ENCODE data around the gene CYP39A1. TPM values are rescaled to one million over a fixed set of nuclear protein-coding genes. Genes with fewer than 3 reads are reported as not detected.

Gene CYP39A1
- total and polyA plus RNA-seq, 2 of the 13 experiments (the other 11 are each of a cell fraction or from before 2014, with no cell fraction given) = 0.13 TPM; not detected in 1

DNA sequence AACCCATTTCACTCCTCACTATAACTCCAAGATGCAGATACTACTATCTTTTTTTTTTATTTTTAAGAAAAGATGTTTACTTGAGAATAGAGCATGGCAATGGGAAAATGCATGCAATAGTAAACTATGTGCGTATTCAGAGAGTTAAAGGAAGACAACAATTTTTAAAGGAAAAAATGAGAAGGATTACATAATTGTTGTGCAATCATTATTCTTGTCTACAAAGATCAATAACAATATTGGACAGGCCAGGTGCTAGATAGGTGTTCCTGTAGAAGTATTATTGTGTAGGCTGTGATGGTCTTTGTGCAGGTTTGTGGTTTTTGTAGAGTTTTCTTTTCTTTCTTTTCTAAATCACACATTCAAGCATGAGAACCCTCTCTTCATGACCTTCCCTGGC lies 20.6 kb downstream of the CYP39A1 start:
- Histone ChIP-seq H3K27ac (ENCODE audit: extremely low read length, insufficient read depth, low read length) (no peak overlapping the region), H2AFZ (ENCODE audit: low read length) (no peak overlapping the region), H4K20me1 (ENCODE audit: insufficient read depth, low read length) (no peaks in the 10 kb centered on the region), H3K9me3 (ENCODE audit: low read length) (no peaks in the 10 kb centered on the region), H3K79me2 (ENCODE audit: insufficient read depth, low read length) (no peaks in the 10 kb centered on the region), H3K4me3 (replicated peaks in 1 of 3; ENCODE audit: insufficient read depth in 1 of 3, low read depth in 2 of 3, low read length in 3 of 3) (no peak overlapping the region), H3K27me3 (ENCODE audit: control insufficient read depth in 1 of 2, insufficient read depth in 2 of 2, low read length in 2 of 2) (no peaks in the 10 kb centered on the region), H3K9ac (ENCODE audit: insufficient read depth, low read depth, low read length) (no peak overlapping the region), H3K36me3 (replicated peaks in 1 of 2; ENCODE audit: control insufficient read depth in 1 of 2, insufficient read depth in 2 of 2, low read length in 2 of 2) (no peaks in the 10 kb centered on the region), H3K4me2 (ENCODE audit: low read depth, low read length) (no peak overlapping the region), H3K4me1 (ENCODE audit: insufficient read depth, low read length) (no peaks in the 10 kb centered on the region)
- in situ Hi-C loops (cut with HindIII; ENCODE audit: extremely low pct_ligation_motif_present, low pct_unique_long_range_greater_than_20kb) (loop anchor here (10.0 kb wide), 2 partner anchors 207 to 417 kb away; no protein-coding TSS in a partner anchor), intact Hi-C loops (cut with micrococcal nuclease; ENCODE audit: unreplicated experiment) (no loop called here)
- no peak for DNase-seq (ENCODE audit: low spot score)
- POLR2A ChIA-PET = no interaction called here
- WGBS (ENCODE audit: low lambda C conversion rate) = 57% methylated on average over 1 of the region's 1 CpG
- no TSS peak for BruUV-seq (replicated peaks)
- CTCF ChIA-PET (ENCODE audit: low intra/inter-chr PET ratio, low total read pairs) = no interaction called here
- ATAC-seq = no peak
- FAIRE-seq = no peak
- TF ChIP-seq CEBPB (IDR thresholded peaks at IDR 0.05; ENCODE audit: borderline replicate concordance, low read depth, low read length) (peak; percentile 55), ZNF432 (CRISPR knock-in tag; IDR thresholded peaks at IDR 0.05; ENCODE audit: borderline replicate concordance) (no peak), FOXK2 (IDR thresholded peaks at IDR 0.05) (no peak), CHCHD3 (CRISPR knock-in tag; IDR thresholded peaks at IDR 0.05) (no peak)

DNA sequence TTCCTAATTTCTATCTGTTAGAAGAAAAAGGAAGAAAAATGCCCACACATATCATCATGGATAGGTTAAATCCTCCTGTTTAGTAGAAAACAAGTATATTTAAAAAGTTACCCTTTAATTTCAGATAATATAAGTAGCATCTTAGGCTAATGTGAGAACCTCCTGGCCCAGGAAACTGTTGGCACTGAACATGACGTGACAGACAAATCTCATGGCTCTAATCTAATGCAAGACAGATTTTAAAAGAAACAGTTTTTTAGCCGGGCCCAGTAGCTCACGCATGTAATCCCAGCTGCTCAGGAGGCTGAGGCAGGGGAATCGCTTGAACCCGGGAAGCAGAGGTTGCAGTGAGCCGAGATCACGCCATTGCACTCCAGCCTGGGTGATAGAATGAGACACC lies 22.9 kb downstream of the CYP39A1 start:
- no TSS peak for BruUV-seq (replicated peaks)
- TF ChIP-seq AHR (CRISPR knock-in tag; IDR thresholded peaks at IDR 0.05) (no peak), ARNT2 (CRISPR knock-in tag; IDR thresholded peaks at IDR 0.05; ENCODE audit: low read depth) (no peak), CEBPG (CRISPR knock-in tag; IDR thresholded peaks at IDR 0.05) (no peak), ZNF225 (CRISPR knock-in tag; IDR thresholded peaks at IDR 0.05) (no peak), ZFP41 (CRISPR knock-in tag; IDR thresholded peaks at IDR 0.05; ENCODE audit: borderline replicate concordance) (no peak), SP4 (CRISPR knock-in tag; IDR thresholded peaks at IDR 0.05) (no peak), SRF (IDR thresholded peaks at IDR 0.05; ENCODE audit: low read depth, low read length) (no peak)
- TF ChIP-seq, protein P1, sequence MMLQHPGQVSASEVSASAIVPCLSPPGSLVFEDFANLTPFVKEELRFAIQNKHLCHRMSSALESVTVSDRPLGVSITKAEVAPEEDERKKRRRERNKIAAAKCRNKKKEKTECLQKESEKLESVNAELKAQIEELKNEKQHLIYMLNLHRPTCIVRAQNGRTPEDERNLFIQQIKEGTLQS (CRISPR knock-in tag; IDR thresholded peaks at IDR 0.05) = no peak
- TF ChIP-seq, protein P2, sequence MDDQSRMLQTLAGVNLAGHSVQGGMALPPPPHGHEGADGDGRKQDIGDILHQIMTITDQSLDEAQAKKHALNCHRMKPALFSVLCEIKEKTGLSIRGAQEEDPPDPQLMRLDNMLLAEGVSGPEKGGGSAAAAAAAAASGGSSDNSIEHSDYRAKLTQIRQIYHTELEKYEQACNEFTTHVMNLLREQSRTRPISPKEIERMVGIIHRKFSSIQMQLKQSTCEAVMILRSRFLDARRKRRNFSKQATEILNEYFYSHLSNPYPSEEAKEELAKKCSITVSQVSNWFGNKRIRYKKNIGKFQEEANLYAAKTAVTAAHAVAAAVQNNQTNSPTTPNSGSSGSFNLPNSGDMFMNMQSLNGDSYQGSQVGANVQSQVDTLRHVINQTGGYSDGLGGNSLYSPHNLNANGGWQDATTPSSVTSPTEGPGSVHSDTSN (CRISPR knock-in tag; IDR thresholded peaks at IDR 0.05; ENCODE audit: borderline replicate concordance) = no peak
- in situ Hi-C loops (cut with HindIII; ENCODE audit: extremely low pct_ligation_motif_present, low pct_unique_long_range_greater_than_20kb) (loop anchor here (10.0 kb wide), 3 partner anchors 205 to 535 kb away; no protein-coding TSS in a partner anchor), intact Hi-C loops (cut with micrococcal nuclease; ENCODE audit: unreplicated experiment) (no loop called here)
- Histone ChIP-seq H2AFZ (ENCODE audit: low read length) (no peak overlapping the region), H3K79me2 (ENCODE audit: insufficient read depth, low read length) (no peaks in the 10 kb centered on the region), H3K4me1 (ENCODE audit: insufficient read depth, low read length) (no peaks in the 10 kb centered on the region), H3K36me3 (replicated peaks in 1 of 2; ENCODE audit: control insufficient read depth in 1 of 2, insufficient read depth in 2 of 2, low read length in 2 of 2) (no peaks in the 10 kb centered on the region), H3K4me2 (ENCODE audit: low read depth, low read length) (no peak overlapping the region), H3K9ac (ENCODE audit: insufficient read depth, low read depth, low read length) (no peak overlapping the region), H3K9me3 (ENCODE audit: low read length) (no peaks in the 10 kb centered on the region), H3K4me3 (replicated peaks in 1 of 3; ENCODE audit: insufficient read depth in 1 of 3, low read depth in 2 of 3, low read length in 3 of 3) (no peak overlapping the region), H3K27ac (ENCODE audit: extremely low read length, insufficient read depth, low read length) (no peak overlapping the region), H4K20me1 (ENCODE audit: insufficient read depth, low read length) (no peaks in the 10 kb centered on the region), H3K27me3 (ENCODE audit: control insufficient read depth in 1 of 2, insufficient read depth in 2 of 2, low read length in 2 of 2) (no peaks in the 10 kb centered on the region)
- FAIRE-seq (no peak), ATAC-seq (no peak), DNase-seq (ENCODE audit: low spot score) (no peak)
- 51% methylated on average over 7 of the region's 7 CpGs for WGBS (ENCODE audit: low lambda C conversion rate)
- POLR2A ChIA-PET = no interaction called here
- CTCF ChIA-PET (ENCODE audit: low intra/inter-chr PET ratio, low total read pairs) = no interaction called here

Measured in HepG2 (cell line).